GM15510 (cell line): ENCODE measurements around the gene CPLX3.

Source experiments
- POLR2A ChIP-seq: IDR thresholded peaks from 3 replicates; pipeline ENCODE4 v1.6.1; 2011; ENCODE audit warnings: borderline replicate concordance; ENCODE audit not compliant: insufficient read length; ENCODE audit errors: extremely low read depth

CPLX3 gene

GRCh38 chr15:74808840-74809229 is 17.6 kb upstream of the CPLX3 start:
- no peak for TF ChIP-seq POLR2A

- no peak for TF ChIP-seq POLR2A
Observed at GRCh38 chr15:74809242-74809641, 17.2 kb upstream of the CPLX3 start.

DNA sequence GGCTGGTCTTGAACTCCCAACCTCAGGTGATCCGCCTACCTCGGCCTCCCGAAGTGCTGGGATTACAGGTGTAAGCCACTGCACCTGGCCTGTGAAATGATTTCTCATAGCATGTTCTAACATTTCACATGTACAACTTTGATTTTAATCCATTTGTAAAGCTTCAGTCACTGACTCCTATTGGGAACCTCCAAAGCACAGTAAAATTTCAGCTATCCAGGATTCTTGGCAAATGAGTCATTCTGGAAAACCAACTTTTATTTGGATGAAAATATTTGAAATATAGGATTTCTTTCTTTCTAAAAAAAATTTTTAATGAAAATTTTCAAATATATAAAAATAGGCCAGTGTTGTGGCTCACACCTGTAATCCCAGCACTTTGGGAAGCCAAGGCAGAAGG is 16.5 kb upstream of the CPLX3 start:
- TF ChIP-seq POLR2A: no peak

DNA sequence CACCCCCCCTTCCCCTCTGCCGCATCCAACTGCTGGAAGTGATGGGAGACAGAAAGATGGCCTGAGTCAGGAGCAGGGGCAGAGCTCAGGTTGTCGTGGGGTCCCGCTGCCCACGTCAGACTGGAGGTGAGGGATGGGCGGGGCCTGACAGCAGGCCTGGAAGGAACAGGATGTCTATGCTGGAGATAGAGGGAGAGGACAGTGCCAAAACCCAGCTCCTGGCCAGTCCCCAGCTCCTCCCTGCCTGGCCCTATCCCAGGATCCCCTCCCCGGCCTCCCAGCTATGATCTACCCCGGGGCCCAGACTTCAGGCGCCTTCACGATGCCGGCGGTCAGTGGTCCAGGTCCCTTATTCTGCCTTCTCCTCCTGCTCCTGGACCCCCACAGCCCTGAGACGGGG is 13.9 kb upstream of the CPLX3 start, which contains the start of gene LMAN1L:
Gene LMAN1L (plus strand): TSS at position 303 of the 400 bp plus-strand sequence. CDS start 20 bp downstream, at position 323.
- no peak for TF ChIP-seq POLR2A

GRCh38 chr15:74815121-74815934 is 11.1 kb upstream of the CPLX3 start:
- no peak for TF ChIP-seq POLR2A

DNA sequence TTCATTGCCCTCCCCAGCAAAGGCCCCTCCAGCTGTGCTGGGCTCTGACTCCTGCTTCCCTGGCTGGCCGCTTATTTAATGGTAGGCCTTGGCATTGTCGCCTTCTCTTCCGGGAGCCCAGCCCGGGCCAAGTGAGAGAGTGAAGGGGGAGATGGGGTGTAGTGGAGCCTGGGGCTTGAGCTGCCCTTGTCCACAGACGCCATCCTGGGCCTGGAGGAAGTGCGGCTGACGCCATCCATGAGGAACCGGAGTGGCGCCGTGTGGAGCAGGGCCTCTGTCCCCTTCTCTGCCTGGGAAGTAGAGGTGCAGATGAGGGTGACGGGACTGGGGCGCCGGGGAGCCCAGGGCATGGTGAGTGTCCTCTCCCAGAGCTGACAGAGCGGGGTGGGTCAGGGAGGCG is 10.5 kb upstream of the CPLX3 start:
- TF ChIP-seq POLR2A: no peak

DNA sequence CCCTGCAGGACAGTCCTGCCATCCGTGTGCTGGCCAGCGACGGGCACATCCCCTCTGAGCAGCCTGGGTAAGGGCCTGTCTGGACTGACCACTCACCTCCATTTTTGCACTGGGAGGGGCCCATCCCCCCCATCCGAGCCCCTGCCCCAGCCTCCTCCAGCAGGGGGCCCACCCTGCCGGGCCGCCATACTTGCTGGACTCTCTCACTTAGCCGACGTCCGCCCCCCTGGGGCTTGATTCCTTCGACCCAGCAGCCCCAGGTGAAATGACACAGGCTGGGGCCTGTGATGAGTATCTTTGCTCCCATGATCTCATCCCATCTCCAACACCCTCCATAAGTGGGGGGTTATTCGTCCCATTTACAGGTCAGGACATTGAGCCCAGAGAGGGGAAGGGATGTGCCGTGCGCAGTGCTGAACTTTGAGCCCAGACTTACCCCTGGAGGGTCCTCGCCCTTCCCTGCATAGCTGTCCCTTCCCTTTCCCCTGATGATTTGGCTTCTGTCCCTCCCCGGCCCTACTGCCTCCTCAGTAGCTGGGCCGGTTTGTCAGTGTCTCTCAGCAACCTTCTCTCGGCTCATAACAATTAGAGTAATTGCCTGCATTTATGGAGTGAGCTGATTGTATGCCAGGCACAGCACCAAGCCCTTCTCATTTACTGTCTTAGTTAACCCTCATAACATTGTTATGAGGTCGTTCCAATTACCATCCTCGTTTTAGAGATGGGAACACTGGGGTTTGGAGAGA is 9.6 kb upstream of the CPLX3 start:
- no peak for TF ChIP-seq POLR2A

- TF ChIP-seq POLR2A: no peak
Observed at GRCh38 chr15:74817370-74817737, 9.1 kb upstream of the CPLX3 start.

DNA sequence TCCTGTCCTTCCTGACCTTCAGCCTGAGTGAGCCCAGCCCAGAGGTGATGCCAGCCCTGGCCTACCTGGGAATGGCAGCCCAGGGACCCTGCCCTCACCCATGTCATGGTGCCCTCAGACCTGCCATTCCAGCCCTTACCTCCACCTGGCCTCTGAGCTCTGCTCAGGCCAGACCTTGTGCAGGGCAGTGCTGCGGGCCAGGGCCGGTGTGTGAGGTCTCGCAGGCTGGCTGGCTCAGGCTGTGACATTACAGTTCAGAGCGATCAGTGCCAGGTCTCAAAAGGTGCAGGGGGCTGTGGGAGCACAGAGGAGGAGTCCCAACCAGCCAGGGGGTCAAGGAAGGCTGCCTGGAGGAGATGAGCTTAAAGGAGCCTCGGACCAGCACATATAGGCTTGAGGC is 6.4 kb upstream of the CPLX3 start:
- no peak for TF ChIP-seq POLR2A

- TF ChIP-seq POLR2A: no peak
Observed at GRCh38 chr15:74821091-74821789, 5.2 kb upstream of the CPLX3 start.

DNA sequence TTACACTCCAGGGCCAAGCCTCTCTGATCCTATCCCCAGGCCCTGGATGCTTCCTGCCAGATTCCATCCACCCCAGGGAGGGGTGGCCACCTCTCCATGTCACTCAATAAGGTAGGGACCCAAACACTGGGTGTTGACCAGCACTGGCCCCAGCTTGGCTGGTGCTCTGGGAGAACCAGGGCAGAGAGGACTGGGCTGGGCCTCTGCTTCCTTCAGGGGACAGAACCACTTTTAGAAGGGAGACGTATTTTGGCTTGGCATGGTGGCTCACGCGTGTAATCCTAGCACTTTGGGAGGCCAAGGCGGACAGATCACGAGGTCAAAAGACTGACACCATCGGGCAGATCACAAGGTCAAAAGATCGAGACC is 4.7 kb upstream of the CPLX3 start:
- TF ChIP-seq POLR2A: no peak

DNA sequence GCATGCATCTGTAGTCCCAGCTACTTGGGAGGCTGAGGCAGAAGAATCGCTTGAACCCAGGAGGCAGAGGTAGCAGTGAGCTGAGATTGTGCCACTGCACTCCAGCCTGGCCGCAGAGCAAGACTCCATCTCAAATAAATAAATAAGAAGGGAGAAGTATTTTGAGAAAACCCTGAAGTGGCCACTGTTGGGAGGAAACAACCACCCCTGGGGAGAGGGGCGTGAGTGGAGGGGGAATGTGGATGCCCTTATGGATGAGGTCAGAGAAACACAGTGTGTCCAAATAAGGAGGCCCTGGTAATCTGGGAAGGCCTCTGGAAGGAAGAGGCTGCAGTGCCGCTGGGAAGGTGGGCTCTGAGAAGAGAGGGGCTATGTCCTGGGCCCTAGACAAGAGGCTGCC is 4.2 kb upstream of the CPLX3 start:
- no peak for TF ChIP-seq POLR2A

DNA sequence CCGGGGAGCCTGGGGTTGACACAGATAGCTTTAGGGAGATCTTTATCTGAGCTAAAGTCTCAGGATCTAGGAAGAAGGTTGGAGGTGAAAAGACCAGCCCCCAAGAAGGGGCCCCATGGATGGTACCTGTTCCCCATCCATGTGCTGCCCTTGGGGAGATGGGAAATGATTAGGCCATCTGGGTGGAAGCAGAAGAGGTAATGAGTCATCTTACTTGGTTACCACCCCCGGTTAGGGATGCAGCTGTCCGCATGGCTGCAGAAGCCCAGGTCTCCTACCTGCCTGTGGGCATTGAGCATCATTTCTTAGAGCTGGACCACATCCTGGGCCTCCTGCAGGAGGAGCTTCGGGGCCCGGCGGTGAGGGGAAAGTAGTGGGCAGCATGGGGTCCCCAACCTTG is 3.1 kb upstream of the CPLX3 start:
- TF ChIP-seq POLR2A: no peak

- TF ChIP-seq POLR2A: no peak
Observed at GRCh38 chr15:74824976-74825375, 1.5 kb upstream of the CPLX3 start.

GRCh38 chr15:74825866-74826265 is 561 bp upstream of the CPLX3 start:
- TF ChIP-seq POLR2A: no peak

DNA sequence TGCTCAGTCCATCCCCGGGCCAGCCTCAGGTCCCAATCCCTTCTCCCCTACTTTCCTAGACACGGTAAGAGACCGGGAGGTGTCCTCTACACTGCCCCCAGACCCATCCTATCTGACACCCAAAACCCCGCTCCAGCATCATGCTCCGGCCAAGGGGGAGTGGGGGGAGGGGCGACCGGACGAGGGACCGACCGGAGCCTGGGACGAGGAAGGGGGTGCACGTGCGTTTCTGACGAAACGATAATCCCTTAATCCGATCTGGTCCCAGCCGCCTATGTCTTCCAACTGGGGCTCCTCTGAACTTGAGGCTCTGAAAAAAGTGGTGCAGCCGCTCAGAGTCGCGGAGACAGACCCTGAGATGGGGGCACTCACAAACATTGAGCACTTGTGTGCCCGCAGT is 494 bp downstream of the CPLX3 start:
- no peak for TF ChIP-seq POLR2A

GRCh38 chr15:74827614-74828013 is 1.2 kb downstream of the CPLX3 start:
- no peak for TF ChIP-seq POLR2A

DNA sequence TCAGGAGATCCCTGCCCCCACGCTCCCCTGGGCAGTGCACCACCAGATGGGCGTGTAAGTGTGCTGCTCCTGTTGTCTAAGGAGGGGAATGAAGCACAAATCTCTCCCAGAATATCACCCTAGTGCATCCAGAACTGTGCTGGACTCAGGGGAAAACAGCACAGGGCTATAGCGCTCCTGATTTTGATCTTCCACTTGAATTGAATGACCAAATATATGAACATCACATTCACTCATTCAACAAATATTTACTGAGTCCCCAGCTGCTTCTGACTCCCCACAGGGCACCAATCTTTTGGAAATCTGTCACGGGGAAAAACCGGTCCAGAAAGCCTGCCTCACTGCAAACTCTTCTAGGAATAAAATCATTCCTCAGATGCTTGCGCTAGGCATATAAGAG is 2.4 kb downstream of the CPLX3 start:
- TF ChIP-seq POLR2A: no peak
